Inferior parietal cortex (tissue), 1 donor: Measurements from ENCODE around the gene LRRTM2.
"Not testable (repeated sequence)": the region's sequence is repeated elsewhere in the genome, so short reads cannot be mapped to it uniquely, and the experiment has no call there.

Experiments
- DNase-seq: peaks from one replicate; pipeline ENCODE4 v3.0.0-alpha.2; 2016; ENCODE audit errors: extremely low spot score

LRRTM2 gene

GRCh38 chr5:138840103-138840502, 35.0 kb downstream of the LRRTM2 start:
- no peak for DNase-seq

- no peak for DNase-seq
Measured at GRCh38 chr5:138837160-138837559, 38.0 kb downstream of the LRRTM2 start.

DNA sequence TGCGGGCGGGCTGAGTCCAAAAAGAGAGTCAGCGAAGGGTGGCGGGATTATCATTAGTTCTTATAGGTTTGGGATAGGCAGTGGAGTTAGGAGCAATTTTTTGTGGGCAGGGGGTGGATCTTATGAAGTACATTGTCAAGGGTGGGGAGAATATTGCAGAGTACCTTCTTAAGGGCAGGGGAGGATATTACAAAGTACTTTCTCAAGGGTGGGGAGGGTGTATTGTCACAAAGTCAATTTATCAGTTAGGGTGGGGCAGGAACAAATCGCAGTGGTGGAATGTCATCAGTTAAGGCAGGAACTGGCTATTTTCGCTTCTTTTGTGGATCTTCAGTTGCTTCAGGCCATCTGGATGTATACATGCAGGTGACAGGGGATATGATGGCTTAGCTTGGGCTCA, 40.3 kb downstream of the LRRTM2 start:
- not testable (repeated sequence) for DNase-seq

- no peak for DNase-seq
Measured at GRCh38 chr5:138833726-138834480, 41.2 kb downstream of the LRRTM2 start.

- DNase-seq: no peak
Measured at GRCh38 chr5:138833080-138833479, 42.1 kb downstream of the LRRTM2 start.

GRCh38 chr5:138832218-138832617, 42.9 kb downstream of the LRRTM2 start:
- no peak for DNase-seq

DNA sequence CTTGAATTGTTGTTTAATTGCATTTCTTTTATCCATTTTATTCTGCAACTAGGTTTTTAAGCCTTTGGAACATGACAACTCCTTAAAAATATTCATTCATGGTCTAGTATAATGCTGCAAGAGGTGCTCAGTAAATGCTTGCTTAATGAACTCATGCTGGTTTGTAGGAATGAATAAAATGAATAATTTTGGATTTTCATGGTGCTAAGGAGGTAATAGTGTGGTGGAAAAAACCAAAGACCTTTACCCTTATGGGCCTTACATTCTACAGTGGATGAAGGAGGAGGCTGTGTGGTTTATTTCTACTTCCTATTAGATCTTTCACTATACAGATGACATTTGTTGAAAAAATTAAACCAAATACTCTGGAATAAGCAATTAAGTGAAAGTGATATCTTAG, 43.4 kb downstream of the LRRTM2 start:
- DNase-seq: no peak

DNA sequence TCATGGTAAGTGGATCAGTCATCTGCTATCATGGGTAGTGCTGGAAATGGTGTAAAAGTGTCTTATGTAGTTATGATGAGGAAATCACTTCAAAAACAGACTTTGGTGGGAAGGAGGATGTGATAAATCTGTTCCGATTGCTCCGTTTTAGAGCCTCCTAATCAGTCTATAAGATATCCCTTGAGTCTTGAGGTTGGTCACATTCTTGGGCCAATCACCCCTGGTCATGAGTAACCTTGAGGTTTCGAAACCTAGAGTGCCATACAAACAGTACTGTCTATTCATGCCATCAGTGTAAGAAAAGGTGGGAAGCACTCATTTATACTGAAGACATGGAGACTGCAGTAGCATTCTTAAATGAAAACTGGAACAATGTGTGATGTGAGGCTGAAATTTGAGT, 45.8 kb downstream of the LRRTM2 start:
- no peak for DNase-seq

DNA sequence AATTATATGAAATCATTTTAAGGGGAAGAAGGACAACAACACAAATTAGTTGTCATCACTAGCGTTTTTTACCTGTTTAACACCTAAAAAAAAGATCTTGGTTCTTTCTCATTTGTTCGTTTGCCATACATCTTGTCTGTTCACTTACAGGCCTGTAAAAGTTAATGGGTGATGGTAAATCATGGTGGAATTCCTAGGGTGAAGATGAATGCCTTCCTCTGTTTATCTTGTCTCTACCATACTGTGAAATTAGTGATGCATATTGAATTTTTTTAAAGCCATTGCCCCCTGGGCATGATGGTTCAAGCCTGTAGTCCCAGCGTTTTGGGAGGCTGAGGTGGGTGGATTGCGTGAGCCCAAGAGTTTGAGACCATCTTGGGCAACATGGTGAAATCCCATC, 46.6 kb downstream of the LRRTM2 start:
- DNase-seq: no peak

DNA sequence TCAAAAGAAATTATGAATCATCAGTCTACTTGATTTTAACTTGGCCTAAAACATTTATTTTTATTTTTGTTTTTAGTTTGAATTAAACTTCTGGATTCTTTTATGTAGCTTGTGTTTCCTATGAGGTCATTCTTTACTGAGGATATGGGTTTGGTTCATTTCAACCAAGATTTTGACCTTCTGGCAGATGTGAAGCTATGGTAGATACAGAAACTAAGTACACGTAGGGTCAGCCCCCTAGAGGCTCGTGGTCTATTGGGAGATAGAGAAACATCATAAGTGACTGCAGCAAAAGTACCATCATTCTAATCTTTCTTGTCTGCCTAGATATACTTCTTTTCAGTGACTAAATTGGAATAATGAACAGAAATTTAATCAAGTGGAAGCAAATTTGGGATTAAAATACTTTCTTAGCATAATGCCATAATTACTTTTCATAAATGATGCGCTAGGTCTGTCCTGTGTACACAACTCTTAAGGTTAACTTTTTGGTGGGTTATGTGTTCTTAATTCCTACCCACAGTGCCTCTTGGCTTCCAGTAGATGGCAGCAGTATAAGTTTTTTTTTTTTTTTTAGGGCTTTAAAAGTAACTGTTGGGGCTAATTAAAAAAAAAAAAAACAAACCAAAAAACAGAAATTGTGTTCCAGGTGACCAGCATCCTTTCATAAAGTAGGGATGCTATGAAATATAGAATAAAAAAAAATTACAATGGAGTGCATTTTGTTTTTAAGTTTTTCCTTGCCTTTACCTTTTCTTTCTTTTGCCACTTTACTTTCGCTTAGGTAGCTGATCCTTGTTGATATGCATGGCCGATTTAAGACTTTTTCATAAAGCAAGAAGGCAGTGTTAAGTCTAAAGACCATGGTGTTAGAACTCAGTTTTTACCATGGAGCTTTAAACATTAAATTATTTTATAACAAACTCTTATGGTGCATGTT, 49.9 kb downstream of the LRRTM2 start:
- DNase-seq: peak; percentile 38

DNA sequence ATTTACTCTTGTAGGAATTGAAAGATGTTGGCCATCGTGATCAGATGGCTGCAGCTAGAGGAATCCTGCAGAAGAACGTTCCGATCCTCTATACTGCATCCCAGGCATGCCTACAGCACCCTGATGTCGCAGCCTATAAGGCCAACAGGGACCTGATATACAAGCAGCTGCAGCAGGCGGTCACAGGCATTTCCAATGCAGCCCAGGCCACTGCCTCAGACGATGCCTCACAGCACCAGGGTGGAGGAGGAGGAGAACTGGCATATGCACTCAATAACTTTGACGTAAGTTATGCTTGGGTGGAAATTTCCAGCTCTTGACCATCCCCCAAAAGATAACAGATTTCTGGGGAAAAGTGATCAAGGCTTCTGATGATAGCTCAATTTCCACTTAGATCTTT, 50.6 kb downstream of the LRRTM2 start:
- DNase-seq: no peak

DNA sequence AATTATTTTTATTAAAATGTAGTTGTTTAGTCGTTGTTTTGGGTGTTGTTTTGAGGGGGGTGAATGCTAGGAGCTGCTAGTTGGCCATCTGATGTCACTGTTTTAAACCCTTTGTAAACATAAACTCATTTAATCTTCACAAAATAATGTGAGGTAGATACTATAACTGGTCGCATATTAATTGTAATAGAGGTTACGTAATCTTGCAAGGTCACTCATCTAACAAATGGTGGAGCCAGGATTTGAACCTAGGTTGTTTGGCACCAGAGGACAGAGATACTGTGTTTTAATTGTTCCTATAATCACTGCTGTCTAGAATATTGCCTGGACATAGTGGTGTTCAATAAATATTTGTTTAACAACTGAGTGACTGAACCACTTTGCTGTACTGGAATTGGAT, 54.4 kb downstream of the LRRTM2 start:
- no peak for DNase-seq

GRCh38 chr5:138819081-138819480, 56.1 kb downstream of the LRRTM2 start:
- DNase-seq: no peak
